NCI-H1105 treated with DMSO at 0.1 percent for 48 hours (cell line): ENCODE results near the gene CLEC3B.
"Not testable (repeated sequence)": the region's sequence is repeated elsewhere in the genome, so short reads cannot be mapped to it uniquely, and the experiment has no call there.

Experiments
- DNase-seq: peaks from one replicate; lab custom pipeline; 2025; lab: John Stamatoyannopoulos, UW

Gene CLEC3B

DNA sequence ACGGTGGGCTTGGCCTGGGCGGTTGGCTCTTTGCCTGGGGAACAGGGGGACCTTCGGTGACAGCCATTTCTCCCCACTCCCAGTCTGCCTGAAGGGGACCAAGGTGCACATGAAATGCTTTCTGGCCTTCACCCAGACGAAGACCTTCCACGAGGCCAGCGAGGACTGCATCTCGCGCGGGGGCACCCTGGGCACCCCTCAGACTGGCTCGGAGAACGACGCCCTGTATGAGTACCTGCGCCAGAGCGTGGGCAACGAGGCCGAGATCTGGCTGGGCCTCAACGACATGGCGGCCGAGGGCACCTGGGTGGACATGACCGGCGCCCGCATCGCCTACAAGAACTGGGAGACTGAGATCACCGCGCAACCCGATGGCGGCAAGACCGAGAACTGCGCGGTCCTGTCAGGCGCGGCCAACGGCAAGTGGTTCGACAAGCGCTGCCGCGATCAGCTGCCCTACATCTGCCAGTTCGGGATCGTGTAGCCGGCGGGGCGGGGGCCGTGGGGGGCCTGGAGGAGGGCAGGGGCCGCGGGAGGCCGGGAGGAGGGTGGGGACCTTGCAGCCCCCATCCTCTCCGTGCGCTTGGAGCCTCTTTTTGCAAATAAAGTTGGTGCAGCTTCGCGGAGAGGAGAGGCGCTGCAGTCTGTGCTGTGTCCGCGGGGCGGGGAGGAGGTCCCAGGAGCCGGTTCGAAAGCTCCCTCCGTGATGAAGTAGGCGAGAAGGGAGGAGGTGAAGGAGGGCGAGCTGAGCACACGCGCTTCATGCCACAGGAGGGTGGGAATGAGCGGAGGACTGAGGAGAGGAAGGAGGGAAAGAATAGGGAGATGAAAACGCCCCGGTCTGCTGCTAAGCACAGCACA is 9.6 kb downstream of the CLEC3B start:
- no peak for DNase-seq

DNA sequence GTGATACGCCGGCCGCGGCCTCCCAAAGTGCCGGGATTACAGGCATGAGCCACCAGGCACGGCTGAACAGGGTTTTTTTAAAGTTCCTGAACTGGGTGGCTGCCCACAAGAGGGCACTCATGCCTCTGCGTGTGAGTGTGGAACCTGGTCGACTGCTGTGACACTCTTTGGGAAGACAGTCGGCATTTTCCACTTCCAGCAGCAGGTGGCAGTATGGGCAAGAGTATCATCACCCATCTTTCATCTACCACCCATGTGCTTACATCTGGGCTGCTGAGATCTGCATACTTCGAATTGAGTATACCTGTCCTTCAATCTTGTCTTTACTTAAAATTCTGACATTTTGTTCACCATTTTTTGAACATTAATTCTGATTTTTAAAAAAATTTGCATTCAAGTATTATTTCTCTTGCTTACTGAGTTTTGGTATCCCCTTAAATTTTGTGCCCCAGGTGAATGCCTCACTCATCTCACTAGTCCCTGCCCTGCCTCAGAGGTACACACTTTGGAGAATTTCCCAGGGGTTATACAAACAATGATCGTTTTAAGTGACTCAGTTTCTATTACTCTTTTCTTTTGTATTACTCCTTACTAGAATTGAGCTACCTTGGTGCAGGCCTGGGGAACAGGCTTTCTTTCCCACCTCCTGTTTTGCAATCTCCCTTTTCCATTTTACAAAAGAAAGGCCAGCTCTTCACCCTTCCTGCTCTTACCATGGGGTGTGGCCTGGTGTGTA is 11.8 kb downstream of the CLEC3B start:
- peak; percentile 73 for DNase-seq

DNA sequence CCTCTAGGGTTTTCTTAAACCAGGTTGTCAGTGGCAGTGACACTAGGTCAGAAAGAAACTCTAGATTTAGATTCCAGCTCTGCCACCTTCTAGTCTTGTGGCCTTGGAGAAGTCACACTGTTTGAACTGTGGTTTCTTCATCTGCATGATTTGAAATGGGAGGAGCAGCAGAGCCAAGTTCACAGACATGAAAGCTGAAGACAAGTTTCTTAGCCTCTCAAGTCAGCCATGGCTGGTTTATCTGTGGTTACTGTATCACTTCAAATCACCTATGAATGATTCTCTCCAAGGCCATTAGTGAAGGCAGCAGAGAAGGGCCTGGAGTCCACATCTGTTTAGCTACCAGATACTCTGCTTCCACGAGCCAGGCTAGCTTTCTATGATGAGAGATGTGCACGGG is 15.6 kb downstream of the CLEC3B start:
- DNase-seq: no peak

DNA sequence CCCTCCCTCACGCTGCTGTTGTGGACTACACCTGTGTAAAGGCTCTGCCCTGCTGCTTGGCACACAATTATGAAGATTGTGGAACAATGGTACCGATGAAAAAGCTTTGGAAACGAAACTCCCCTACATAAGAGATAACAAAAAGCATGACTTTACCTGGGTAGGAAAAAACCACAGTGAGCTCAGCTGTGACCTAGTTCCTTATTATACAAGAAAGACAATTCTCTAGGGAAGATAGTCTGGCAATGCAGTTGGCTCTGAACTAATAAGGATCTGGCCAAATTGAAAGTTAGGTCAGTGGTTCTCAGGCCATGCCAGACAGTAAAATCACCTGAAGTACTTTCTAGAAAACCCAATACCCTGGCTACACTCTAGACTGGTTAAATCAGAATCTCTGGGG is 16.1 kb downstream of the CLEC3B start:
- no peak for DNase-seq

DNA sequence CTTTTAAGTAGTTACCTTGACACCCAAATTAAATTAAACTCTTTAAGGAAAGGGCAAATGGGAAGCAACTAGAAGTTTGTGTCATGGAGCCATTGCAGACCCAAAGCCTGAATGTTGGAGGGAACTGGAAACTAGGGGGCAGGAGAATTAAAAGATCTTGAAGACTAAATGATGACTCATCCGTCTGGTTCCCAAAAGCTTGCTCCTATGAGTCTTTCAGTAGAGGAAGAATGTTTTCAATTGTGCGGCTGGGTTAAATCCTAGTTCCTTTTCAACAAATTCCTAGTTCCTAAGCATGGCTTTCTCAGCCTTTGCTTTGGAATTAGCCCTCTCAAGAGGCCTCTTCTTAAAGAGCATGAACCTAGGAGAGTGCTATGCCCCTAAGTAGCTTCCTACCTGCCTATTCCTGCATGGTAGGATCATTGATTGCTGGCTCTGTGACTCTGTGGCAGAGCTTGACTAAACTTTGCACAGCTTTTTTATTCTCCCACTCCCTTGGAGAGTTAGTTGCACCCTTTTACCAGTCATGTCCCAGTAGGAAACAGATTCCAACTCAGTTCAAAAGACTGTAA is 17.7 kb downstream of the CLEC3B start:
- no peak for DNase-seq

DNA sequence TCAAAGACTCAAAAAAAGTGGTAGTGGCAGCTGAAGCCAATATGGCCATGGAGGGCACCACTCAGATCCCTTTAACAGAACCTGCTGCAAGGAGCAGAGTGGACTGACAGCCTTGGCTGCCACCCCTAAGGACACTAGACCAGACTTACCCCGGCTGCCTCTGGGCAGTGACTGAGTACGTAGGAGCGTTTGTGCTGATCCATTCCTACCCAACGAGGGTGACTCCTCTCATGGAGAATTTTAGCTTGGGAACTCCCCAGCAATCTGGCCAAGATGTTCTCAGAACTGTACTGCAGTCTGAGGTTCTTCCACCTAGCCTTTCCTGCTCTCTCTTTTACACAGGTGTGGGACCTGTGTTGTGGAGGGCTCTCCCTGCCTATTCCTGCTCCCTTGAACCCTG is 22.1 kb downstream of the CLEC3B start:
- DNase-seq: no peak

DNA sequence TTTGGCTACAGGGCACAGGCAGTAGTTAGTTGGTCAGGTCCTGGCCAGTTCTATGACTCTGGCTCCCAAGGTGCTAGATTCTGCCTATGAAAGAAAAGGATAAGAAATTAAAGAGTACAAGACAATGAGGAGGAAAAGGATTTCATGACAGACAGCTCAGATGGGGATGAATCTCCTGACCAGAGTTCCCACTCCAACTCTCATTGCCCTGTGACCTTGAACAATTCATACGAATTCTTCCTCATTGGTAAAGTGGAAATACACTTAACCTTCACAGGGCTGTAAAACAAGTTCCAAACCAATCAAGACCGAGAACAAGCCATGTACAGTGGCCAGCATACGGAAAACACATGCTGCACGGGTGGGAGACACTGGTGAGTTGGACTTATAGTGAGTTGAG is 23.7 kb downstream of the CLEC3B start:
- DNase-seq: no peak

DNA sequence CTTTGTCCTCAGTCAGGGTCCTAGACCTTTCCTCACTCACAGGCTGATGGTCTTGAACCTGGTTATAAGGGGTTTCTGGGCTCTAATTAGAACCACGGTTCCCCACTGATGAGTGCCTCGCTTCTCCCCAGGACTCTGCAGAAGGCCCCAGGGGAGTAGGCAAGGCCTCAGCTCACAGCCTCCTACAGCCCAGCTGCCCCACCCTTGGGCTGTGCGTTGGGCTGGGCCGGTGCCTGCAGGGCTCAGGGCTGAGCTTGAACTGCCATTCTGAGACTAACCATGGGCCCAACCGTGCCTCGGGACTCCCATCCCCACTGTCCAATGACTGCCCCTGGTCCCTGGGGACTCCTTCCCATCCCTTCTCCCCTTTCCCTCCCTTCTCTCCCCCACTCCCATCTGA is 25.6 kb downstream of the CLEC3B start:
- DNase-seq: no peak

DNA sequence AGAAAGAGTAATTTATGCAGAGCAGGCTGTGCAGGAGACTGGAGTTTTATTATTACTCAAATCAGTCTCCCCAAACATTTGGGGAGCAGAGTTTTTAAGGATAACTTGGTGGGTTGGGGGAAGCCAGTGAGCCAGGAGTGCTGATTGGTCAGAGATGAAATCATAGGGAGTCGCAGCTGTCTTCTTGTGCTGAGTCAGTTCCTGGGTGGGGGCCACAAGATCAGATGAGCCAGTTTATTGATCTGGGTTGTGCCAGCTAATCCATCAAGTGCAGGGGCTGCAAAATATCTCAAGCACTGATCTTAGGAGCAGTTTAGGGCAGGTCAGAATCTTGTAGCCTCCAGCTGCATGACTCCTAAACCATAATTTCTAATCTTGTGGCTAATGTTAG is 27.7 kb downstream of the CLEC3B start:
- not testable (repeated sequence) for DNase-seq

DNA sequence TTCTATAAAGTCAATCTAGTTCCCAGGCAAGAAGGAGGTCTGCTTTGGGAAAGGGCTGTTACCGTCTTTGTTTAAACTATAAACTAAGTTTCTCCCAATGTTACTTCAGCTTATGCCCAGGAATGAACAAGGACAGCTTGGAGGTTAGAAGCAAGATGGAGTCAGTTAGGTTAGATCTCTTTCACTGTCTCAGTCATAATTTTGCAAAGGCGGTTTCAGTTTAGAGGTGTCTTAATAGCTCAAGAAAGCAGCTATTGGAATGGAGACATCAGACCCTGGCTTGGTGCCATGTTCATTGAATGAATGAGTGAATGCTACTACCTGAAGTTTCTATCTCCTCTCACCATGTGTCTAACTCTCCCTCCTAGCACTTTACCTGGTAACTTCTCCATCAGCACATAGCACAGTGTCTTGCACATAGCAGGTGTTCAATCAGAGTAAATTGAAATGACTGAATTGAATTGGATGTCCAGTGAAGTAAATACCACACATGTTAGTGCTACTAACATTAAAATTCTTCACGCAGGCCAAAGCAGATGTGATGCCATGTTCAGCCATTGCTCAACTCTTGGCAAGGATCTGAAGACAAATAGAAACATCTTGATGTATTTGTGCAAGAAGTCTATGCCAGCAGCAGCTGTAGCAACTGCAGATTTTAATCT is 28.2 kb downstream of the CLEC3B start:
- DNase-seq: no peak

DNA sequence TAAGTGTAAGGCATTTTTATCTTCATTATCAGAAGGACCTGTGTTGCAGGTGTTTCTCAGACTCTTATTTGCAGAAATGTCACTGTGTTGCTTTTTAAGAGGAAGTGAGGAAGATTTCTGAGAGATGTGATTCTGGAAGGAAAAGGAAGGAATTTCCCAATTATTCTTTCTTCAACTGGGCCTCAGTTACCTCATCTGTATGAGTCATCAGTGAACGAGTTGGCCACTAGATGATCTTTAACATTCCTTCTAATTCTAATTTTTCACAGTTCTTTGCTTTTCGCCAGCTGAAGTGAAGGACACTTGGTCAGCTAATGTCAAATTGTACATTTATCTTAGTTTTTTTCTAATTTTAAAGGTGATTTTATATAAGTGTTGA is 28.9 kb downstream of the CLEC3B start:
- DNase-seq: no peak

DNA sequence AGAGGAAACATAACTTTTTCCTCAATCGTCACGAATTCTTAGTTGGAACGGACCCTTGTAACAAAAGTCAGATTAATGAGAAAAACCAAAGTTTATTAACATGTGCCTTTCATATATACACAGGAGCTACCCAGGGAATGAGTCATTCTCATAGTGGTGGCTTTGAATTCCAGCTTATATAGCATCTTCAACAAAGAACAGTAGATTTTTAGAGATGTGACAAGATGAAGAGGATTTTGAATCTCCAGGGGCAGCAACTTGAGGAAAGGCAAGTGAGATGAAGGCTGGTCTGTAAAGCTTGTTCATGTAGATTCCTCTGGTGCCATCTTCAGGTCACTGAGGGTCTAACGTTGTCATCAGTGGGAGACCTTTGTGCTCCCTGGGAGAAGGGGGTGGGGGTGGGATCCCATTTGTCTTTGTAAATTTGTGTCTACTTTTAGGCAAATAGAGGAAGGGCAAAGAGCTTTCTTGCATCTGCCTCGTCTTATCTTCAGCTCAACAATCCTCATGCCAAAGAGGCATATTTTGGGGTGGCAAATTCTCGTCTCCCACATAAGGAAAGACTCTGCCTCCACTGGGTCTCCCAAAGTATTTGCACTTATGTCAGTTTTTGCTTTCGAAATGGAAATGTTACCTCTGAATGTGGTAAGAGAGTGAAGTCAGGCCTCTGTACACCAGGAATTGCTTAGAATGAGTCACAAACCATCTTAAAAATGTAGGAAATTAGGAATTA is 29.5 kb downstream of the CLEC3B start:
- DNase-seq: peak; percentile 0

DNA sequence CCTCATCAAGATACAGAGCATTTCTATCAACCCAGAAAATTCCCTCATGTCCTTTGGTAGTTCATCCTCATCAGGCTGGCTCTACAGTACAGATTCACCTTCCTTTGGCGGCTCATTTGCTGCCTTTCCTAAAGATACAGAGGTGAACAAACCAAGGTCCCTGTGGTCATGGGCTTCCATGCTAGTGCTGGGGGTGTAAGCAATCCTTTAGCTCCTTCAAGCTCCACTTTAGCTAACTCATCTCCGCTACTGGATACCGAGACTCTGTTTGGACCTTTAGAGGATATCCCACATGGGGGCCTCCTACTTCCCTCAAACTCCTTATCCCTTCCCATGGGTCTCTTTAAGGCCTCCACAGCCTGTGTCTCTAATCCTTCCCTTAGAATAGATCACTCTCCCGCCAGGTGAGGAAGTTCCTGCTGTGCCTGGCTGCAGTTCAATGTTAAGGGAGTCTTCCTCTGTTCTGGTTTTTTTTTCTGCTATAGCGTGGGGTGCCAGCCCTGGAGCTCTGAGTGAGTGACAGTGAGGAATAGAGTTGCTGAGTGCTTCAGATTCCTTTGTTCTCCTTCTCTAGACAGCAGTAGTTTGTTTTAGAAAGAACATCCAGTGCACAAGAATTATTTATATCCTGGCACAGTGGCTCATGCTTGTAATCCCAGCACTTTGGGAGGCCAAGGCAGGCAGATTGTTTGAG is 30.7 kb downstream of the CLEC3B start:
- no peak for DNase-seq

DNA sequence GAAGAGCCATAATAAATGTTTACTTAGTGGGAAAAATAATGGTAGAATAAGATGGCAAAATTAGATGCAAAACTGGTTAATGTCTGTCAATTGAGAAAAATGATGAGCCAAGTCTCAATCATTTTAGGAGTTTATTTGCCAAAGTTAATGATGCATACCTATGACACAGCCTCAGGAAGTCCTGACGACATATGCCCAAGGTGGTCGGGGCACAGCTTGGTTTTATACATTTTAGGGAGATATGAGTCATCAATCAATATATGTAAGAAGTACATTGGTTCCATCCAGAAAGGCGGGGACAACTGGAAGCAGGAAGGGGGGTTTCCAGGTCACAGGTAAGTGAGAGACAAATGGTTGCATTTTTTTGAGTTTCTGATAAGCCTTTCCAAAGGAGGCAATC is 31.5 kb downstream of the CLEC3B start:
- no peak for DNase-seq

DNA sequence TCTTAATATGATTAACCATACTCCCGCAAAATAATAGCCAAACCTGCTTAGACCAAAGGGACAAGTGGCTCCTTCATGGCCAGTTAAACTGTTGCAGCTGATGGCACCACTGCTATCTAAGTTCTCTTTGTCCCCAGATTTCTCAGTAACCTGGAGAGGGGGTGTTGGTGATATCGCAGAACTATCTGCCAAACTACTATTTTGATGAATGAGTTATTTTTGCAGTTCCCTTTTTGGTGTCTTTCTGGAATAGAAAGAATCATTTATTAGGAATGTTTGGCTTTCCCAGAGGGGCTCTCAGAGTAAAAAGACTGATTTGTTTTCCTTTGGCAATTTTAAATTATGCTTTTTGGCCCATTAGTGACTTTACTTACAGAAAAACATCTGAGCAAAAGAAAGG is 33.0 kb downstream of the CLEC3B start:
- DNase-seq: no peak

DNA sequence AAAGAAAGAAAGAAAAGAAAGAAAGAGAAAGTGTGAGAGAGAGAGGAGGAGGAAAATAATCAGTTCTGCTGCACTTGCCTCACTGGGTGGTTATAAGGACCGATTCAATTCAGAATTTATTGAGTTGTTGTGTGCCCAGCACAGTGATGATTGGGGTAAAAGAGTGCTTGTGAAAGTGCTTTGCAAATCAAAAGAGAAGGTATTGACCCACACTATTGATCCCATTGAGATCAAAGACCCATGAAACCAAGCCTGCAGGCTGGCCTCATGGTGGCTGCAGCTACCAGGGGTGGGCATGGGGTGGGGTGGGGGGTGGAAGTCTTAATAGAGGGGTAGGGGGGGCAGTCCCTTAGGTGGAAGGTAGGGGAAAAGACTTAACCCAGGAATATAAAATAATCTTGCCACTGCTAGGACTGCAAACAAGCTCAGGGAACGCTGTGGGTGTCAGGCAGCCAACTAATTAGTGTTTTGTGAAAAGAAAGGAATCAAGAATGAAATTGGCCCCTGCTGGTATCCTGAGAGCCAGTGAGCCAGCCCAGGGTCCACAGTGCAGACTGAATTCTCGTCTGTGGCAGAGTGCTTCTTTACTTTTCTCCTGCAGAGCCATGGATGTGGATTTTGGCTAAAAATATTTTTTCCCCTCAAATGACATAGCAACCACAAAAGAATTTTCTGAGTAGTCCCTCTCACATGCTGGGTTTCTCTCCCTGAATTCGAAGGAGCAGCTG is 34.2 kb downstream of the CLEC3B start:
- DNase-seq: no peak

DNA sequence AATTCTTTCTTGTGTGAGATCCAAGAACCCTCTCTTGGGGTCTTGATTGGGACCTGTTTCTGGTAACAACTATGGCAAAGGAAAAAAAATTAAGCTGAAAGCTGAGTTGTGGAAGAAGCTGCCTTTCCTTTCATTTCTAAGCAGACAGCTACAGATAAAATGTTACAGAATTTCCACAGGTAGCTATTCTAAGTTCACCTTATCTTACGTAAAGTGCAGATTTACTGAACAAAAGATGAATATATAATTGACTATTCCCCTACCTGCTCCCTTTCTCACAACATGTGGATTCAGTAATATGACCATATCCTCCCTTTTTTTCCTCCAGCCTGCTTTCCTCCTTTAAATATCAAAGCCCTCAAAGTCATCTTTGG is 36.6 kb downstream of the CLEC3B start:
- no peak for DNase-seq

DNA sequence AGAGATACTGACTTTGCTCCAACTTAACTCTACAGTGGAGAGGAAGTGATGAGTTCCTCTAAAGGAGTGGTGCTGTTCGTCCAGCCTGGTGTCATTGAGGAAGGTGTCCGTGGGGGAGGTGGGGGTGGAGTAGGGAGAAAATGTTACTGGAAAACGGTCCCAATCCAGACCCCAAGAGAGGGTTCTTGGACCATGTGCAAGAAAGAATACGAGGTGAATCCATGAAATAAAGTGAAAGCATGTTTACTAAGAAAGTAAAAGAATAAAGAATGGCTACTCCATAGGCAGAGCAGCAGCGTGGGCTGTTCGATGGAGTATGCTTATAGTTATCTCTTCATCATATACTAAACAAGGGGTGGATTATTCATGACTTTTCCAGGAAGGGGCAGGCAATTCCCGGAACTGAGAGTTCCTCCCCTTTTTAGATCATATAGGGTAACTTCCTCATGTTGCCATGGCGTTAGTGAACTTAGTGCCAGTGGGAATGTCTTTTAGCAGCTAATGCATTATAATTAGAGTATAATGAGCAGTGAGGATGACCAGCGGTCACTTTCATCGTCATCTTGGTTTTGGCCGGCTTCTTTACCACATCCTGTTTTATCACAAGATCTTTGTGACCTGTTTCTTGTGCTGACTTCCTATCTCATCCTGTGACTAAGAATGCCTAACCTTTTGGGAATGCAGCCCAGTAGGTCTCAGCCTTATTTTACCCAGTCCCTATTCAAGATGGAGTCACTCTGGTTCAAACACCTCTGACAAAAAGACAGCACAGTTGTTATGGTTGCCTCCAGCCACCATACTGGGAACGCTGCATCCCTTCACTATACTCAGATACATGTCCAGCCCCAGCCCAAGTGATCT is 38.6 kb downstream of the CLEC3B start:
- no peak for DNase-seq

DNA sequence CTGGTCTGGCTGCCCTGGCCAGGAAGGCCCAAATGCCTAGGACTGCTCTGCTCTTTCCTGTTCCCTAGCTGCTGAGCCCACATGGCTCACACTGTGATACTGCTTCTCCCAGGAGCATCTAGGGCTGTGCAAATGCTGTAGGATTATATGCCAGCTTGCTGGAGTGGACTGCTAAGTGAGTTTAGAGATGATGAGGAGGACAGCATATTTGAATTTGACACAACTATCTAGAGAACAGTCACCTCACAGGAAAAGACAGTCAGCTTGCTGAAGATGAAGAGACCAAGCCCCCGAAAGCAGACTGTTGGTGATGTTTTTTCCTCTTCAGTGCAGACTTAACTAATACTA is 39.2 kb downstream of the CLEC3B start:
- DNase-seq: no peak
